Hepatocyte (in vitro differentiated cells): Measurements from ENCODE around the gene ASB4. TPM values are rescaled to one million over a fixed set of nuclear protein-coding genes. Genes with fewer than 3 reads are reported as not detected.

Experiments used
- DNase-seq: peaks from one replicate; pipeline ENCODE4 v3.0.0-alpha.2; 2016; ENCODE audit warnings: low spot score
- H2AFZ ChIP-seq: fragments of 200-600 bp; sonication (generic); 2 replicates; pipeline ENCODE4 v1.6.0; 2016; ENCODE audit warnings: antibody characterized with exemption, mild to moderate bottlenecking
- H3K27ac ChIP-seq: fragments of 200-600 bp; sonication (generic); 2 replicates; pipeline ENCODE4 v1.5.1; 2016; ENCODE audit warnings: mild to moderate bottlenecking
- H3K27me3 ChIP-seq: fragments of 200-600 bp; sonication (generic); 2 replicates; pipeline ENCODE4 v1.6.1; 2016
- H3K36me3 ChIP-seq: fragments of 200-600 bp; sonication (generic); replicated peaks from 2 replicates; pipeline ENCODE4 v1.5.1; 2016; ENCODE audit warnings: low read depth; ENCODE audit not compliant: insufficient read depth
- H3K4me1 ChIP-seq: fragments of 200-600 bp; sonication (generic); 2 replicates; pipeline ENCODE4 v1.5.1; 2016; ENCODE audit warnings: mild to moderate bottlenecking, moderate library complexity; ENCODE audit not compliant: insufficient read depth
- H3K4me2 ChIP-seq: fragments of 200-600 bp; sonication (generic); 2 replicates; pipeline ENCODE4 v1.6.0; 2016
- H3K4me3 ChIP-seq: fragments of 200-600 bp; sonication (generic); 2 replicates; pipeline ENCODE4 v1.5.1; 2016; ENCODE audit warnings: mild to moderate bottlenecking
- H3K79me2 ChIP-seq: fragments of 200-600 bp; sonication (generic); 2 replicates; pipeline ENCODE4 v1.6.0; 2017; ENCODE audit warnings: mild to moderate bottlenecking
- H3K9me2 ChIP-seq: fragments of 200-600 bp; sonication (generic); replicated peaks from 2 replicates; pipeline ENCODE4 v1.6.0; 2017; ENCODE audit warnings: mild to moderate bottlenecking; ENCODE audit not compliant: insufficient read depth
- H3K9me3 ChIP-seq: fragments of 200-600 bp; sonication (generic); 2 replicates; pipeline ENCODE4 v1.5.1; 2016; ENCODE audit warnings: low read depth, mild to moderate bottlenecking
- H4K20me1 ChIP-seq: fragments of 200-600 bp; sonication (generic); 2 replicates; pipeline ENCODE4 v1.6.0; 2016; ENCODE audit warnings: mild to moderate bottlenecking; ENCODE audit not compliant: insufficient read depth, poor library complexity, severe bottlenecking
- EZH2 ChIP-seq: fragments of 200-600 bp; sonication (generic); IDR thresholded peaks from 2 replicates; pipeline ENCODE4 v1.6.1; 2016; ENCODE audit warnings: antibody characterized with exemption, mild to moderate bottlenecking, borderline replicate concordance
- EZH2phosphoT487 ChIP-seq: fragments of 200-600 bp; sonication (generic); IDR thresholded peaks from one replicate; pipeline ENCODE4 v1.6.1; 2018; ENCODE audit warnings: antibody characterized with exemption, mild to moderate bottlenecking, low read depth, moderate library complexity; ENCODE audit not compliant: unreplicated experiment, severe bottlenecking
- WGBS: methylation state at CpG from one replicate; pipeline ENCODE4 v1.1.6; 2016; ENCODE audit warnings: low lambda C conversion rate; ENCODE audit errors: missing lambda C conversion rate; 5-methylcytosine and 5-hydroxymethylcytosine counted together
- polyA plus RNA-seq: library from polyadenylated mRNA; unstranded; fragments of >200 nt; fragmentation: Nextera tagmentation; extraction: Ambion mirVana; gene quantifications from 2 replicates; pipeline ENCODE4 v1.2.1, GENCODE V29; 2016
- total RNA-seq: library from RNA; depleted of rRNA; stranded (reverse); fragments of >200 nt; gene quantifications from 2 replicates; pipeline ENCODE4 v1.2.3, GENCODE V29; 2014
- TF ChIP-seq, protein P1 (sequence below): fragments of 200-600 bp; sonication (generic); IDR thresholded peaks from 2 replicates; pipeline ENCODE4 v1.5.1; 2016; ENCODE audit warnings: antibody characterized with exemption, mild to moderate bottlenecking; ENCODE audit not compliant: poor library complexity

Gene ASB4, protein sequence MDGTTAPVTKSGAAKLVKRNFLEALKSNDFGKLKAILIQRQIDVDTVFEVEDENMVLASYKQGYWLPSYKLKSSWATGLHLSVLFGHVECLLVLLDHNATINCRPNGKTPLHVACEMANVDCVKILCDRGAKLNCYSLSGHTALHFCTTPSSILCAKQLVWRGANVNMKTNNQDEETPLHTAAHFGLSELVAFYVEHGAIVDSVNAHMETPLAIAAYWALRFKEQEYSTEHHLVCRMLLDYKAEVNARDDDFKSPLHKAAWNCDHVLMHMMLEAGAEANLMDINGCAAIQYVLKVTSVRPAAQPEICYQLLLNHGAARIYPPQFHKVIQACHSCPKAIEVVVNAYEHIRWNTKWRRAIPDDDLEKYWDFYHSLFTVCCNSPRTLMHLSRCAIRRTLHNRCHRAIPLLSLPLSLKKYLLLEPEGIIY
- total RNA-seq (0.03 and 0.08 TPM in 2 replicates), polyA plus RNA-seq (0.35 TPM in 1 of 2 replicates, not detected in the other)

DNA sequence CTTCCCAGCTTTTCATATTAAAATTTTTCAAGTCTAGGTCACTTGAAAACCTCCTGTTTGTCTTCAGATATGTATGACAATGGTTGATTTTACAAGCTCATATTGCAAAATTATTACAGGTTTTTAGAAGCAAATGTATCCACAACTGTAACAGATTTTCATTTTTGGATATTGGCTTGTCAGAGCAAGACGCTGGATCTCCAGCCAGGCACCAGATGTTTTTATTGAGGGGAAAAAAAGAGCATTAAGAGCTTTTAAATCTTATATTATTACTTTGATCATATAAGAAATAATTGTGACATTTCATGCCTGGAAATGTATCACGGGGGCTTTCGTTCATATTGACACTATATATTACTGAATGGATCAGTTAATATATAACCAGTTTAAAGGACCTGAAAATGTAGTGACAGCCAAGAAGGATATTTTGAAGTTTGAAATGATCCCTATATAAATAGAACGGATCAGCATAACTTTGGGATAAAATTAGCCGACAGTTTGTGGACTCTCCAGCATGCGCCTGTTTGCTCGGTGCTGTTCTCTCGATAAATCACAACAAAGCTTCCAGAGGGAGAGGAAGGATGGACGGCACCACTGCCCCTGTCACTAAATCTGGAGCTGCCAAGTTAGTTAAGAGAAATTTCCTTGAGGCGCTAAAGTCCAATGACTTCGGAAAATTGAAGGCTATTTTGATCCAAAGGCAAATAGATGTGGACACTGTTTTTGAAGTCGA, at the start of gene ASB4:
TSS of gene ASB4 (plus strand) at position 553 of the 733 bp plus-strand sequence. CDS start at position 582, 29 bp downstream.
- Histone ChIP-seq H3K4me1 (peaks cover 12% of the 10 kb centered on the region), H3K27ac (no peak within 1 kb of the TSS), H3K9me3 (no peaks in the 10 kb centered on the region), H3K79me2 (no peaks in the 10 kb centered on the region), H3K4me3 (no peak within 1 kb of the TSS), H3K36me3 (no peaks in the 10 kb centered on the region), H3K4me2 (peak within 1 kb of the TSS; percentile 26), H2AFZ (no peak within 1 kb of the TSS), H3K9me2 (no peaks in the 10 kb centered on the region), H4K20me1 (no peaks in the 10 kb centered on the region), H3K27me3 (no peaks in the 10 kb centered on the region)
- TF ChIP-seq EZH2 (no peak), EZH2phosphoT487 (no peak)
- TF ChIP-seq, protein P1, sequence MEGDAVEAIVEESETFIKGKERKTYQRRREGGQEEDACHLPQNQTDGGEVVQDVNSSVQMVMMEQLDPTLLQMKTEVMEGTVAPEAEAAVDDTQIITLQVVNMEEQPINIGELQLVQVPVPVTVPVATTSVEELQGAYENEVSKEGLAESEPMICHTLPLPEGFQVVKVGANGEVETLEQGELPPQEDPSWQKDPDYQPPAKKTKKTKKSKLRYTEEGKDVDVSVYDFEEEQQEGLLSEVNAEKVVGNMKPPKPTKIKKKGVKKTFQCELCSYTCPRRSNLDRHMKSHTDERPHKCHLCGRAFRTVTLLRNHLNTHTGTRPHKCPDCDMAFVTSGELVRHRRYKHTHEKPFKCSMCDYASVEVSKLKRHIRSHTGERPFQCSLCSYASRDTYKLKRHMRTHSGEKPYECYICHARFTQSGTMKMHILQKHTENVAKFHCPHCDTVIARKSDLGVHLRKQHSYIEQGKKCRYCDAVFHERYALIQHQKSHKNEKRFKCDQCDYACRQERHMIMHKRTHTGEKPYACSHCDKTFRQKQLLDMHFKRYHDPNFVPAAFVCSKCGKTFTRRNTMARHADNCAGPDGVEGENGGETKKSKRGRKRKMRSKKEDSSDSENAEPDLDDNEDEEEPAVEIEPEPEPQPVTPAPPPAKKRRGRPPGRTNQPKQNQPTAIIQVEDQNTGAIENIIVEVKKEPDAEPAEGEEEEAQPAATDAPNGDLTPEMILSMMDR, result no peak
- DNase-seq, result no peak
- 71% methylated on average over 12 of the region's 12 CpGs for WGBS

DNA sequence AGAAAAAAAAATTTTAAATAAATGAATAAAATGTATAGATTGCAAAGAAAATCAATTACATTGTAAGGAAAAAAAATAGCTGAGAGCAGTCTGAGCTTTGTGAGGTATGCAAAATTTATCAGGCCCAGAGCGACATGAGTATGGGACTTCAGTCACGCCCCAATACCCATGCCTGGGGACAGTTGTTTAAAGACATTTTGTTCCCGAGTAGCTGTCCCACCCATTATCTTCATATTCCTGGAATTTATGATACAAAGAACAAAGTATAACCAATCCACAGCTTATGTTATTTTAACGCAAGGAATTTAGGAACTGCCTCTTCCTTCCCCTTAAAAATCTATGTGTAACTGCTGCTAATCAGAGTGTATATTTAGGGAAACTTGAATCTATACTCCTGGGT, 49.3 kb upstream of the ASB4 start:
- H3K4me1 ChIP-seq, result peaks cover 35% of the 10 kb centered on the region
- TF ChIP-seq EZH2phosphoT487 (no peak), EZH2 (no peak)
- TF ChIP-seq, protein P1, result no peak
- WGBS, result 77% methylated on average over 4 of the region's 4 CpGs

DNA sequence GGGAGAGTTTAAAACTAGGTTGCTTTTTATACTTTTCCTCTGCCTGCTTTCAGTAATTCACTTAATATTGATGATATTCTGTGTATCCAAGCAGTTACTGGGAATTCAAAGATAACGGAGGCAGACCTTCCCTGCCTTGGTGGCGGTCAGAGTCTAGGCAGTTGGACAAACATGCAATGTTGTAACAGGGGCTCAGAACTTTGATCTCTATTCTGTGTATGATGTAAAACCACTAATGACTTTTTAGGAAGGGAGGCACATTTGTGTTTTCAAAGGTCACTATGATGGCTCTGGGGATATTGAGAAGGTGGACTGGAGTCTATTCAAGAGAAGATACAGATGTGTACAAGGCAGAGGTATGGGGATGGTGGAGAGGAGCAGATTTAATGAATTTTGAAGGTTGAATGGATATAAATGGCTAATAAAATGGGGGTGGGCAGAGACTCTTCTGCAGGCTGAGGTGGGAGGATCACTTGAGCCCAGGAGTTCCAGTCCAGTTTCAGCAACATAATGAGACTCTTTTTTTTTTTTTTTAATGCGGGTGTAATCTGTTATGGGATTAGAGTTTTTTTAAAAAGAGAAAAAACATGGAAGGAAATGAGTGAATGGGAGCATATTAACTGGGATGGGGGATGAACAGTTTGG, 45.2 kb upstream of the ASB4 start:
- Histone ChIP-seq H3K4me3 (no peak overlapping the region), H3K9me3 (no peaks in the 10 kb centered on the region), H4K20me1 (no peaks in the 10 kb centered on the region), H3K36me3 (no peaks in the 10 kb centered on the region), H3K27ac (peak overlapping the region; percentile 70), H3K9me2 (no peaks in the 10 kb centered on the region), H3K4me1 (peaks cover 20% of the 10 kb centered on the region), H2AFZ (no peak overlapping the region), H3K27me3 (no peaks in the 10 kb centered on the region), H3K79me2 (no peaks in the 10 kb centered on the region), H3K4me2 (peak overlapping the region; percentile 47)
- peak; percentile 40 for DNase-seq
- no peak for TF ChIP-seq EZH2
- TF ChIP-seq, protein P1, result no peak
- TF ChIP-seq EZH2phosphoT487, result no peak
- WGBS, result 44% methylated on average over 3 of the region's 3 CpGs

More for the DNA sequence above, 49.3 kb upstream of the ASB4 start:
- H3K27ac ChIP-seq, result no peak overlapping the region
- H2AFZ ChIP-seq, result no peak overlapping the region
- H3K36me3 ChIP-seq, result no peaks in the 10 kb centered on the region
- DNase-seq, result no peak
- H3K27me3 ChIP-seq, result no peaks in the 10 kb centered on the region
- H3K79me2 ChIP-seq, result peaks cover 28% of the 10 kb centered on the region
- H3K4me3 ChIP-seq, result no peak overlapping the region
- no peaks in the 10 kb centered on the region for H3K9me2 ChIP-seq
- no peaks in the 10 kb centered on the region for H3K9me3 ChIP-seq
- H4K20me1 ChIP-seq, result no peaks in the 10 kb centered on the region
- H3K4me2 ChIP-seq, result no peak overlapping the region
